ENCODE measurements around the gene POT1. TPM values are rescaled to one million over a fixed set of nuclear protein-coding genes. Genes with fewer than 3 reads are reported as not detected.
"Not testable (repeated sequence)": the region's sequence is repeated elsewhere in the genome, so short reads cannot be mapped to it uniquely, and the experiment has no call there.

POT1 gene
- total RNA-seq, 1 experiment from 2014 or later = 21.6 TPM

DNA sequence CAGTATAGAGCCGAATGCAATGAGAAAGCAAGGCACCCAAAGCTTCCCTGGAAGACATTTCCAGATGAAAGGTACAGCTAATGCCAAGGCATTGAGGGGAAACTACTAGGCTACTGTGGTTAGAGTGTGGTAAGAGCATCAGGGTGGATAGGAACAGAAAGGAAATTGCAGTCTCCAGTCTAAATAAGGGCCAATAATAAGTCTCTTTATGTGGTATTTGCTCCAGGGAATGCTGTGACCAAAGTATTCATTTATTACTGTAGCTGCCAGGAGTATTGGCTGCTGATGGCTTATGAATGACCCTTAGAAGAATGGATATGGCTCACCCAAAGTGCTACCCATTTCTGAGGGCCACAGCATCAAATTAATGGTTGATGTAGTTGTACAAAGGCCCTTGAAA, 30.1 kb upstream of the POT1 start:
- Histone ChIP-seq H3K9me3 (peaks cover 5% of the 10 kb centered on the region), H3K4me1 (no peaks in the 10 kb centered on the region), H3K4me3 (ENCODE audit: low read depth, low read length) (no peak overlapping the region), H3K27me3 (replicated peaks; ENCODE audit: control insufficient read depth, insufficient read depth, low read length) (no peaks in the 10 kb centered on the region), H3K36me3 (ENCODE audit: control insufficient read depth, insufficient read depth, low read length) (no peaks in the 10 kb centered on the region)
- intact Hi-C loops (cut with micrococcal nuclease; ENCODE audit: unreplicated experiment) = no loop called here
- CTCF ChIA-PET = no interaction called here
- no peaks in the 10 kb centered on the region for H3K4me1 Mint-ChIP-seq (ENCODE audit: low read depth, unreplicated experiment)
- no peak for DNase-seq
- no peak overlapping the region for H3K4me3 Mint-ChIP-seq (ENCODE audit: unreplicated experiment)
- H3K9me3 Mint-ChIP-seq (ENCODE audit: unreplicated experiment) = peaks cover 18% of the 10 kb centered on the region
- no TSS peak for BruUV-seq (replicated peaks)
- H3K27ac Mint-ChIP-seq (ENCODE audit: unreplicated experiment) = no peak overlapping the region
- TF ChIP-seq, protein P1, sequence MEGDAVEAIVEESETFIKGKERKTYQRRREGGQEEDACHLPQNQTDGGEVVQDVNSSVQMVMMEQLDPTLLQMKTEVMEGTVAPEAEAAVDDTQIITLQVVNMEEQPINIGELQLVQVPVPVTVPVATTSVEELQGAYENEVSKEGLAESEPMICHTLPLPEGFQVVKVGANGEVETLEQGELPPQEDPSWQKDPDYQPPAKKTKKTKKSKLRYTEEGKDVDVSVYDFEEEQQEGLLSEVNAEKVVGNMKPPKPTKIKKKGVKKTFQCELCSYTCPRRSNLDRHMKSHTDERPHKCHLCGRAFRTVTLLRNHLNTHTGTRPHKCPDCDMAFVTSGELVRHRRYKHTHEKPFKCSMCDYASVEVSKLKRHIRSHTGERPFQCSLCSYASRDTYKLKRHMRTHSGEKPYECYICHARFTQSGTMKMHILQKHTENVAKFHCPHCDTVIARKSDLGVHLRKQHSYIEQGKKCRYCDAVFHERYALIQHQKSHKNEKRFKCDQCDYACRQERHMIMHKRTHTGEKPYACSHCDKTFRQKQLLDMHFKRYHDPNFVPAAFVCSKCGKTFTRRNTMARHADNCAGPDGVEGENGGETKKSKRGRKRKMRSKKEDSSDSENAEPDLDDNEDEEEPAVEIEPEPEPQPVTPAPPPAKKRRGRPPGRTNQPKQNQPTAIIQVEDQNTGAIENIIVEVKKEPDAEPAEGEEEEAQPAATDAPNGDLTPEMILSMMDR (IDR thresholded peaks at IDR 0.05; ENCODE audit: insufficient read depth in 1 of 2, low read depth in 1 of 2, low read length in 1 of 2, severe bottlenecking in 1 of 2, unreplicated experiment in 1 of 2) = no peak
- H3K36me3 Mint-ChIP-seq (ENCODE audit: insufficient read depth, unreplicated experiment) = no peaks in the 10 kb centered on the region
- POLR2A ChIA-PET = no interaction called here
- no peaks in the 10 kb centered on the region for H3K27me3 Mint-ChIP-seq (ENCODE audit: insufficient read depth, unreplicated experiment)

DNA sequence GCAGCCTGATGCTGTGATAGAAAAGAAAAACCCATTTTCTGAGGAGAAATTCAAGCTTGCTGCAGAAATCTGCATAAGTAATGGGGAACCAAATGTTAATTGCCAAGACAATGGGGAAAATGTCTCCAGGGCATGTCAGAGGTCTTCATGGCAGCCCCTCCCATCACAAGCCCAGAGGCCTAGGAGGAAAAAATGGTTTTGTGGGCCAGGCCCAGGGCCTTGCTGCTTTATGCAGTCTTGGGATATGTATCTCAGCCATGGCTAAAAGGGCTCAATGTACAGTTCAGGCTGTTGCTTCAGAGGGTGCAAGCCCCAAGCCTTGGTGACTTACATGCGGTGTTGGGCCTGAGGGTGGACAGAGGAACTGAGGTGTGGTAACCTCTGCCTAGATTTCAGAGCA, 28.3 kb upstream of the POT1 start:
- CTCF ChIA-PET; H3K27me3 ChIP-seq (replicated peaks; ENCODE audit: control insufficient read depth, insufficient read depth, low read length); H3K36me3 Mint-ChIP-seq (ENCODE audit: insufficient read depth, unreplicated experiment); H3K4me1 ChIP-seq; BruUV-seq (replicated peaks); H3K36me3 ChIP-seq (ENCODE audit: control insufficient read depth, insufficient read depth, low read length); H3K4me3 Mint-ChIP-seq (ENCODE audit: unreplicated experiment); H3K27me3 Mint-ChIP-seq (ENCODE audit: insufficient read depth, unreplicated experiment); intact Hi-C loops (cut with micrococcal nuclease; ENCODE audit: unreplicated experiment); H3K4me3 ChIP-seq (ENCODE audit: low read depth, low read length); H3K4me1 Mint-ChIP-seq (ENCODE audit: low read depth, unreplicated experiment); DNase-seq; POLR2A ChIA-PET; H3K27ac Mint-ChIP-seq (ENCODE audit: unreplicated experiment); H3K9me3 ChIP-seq: not testable (repeated sequence)
- peaks cover 18% of the 10 kb centered on the region for H3K9me3 Mint-ChIP-seq (ENCODE audit: unreplicated experiment)

DNA sequence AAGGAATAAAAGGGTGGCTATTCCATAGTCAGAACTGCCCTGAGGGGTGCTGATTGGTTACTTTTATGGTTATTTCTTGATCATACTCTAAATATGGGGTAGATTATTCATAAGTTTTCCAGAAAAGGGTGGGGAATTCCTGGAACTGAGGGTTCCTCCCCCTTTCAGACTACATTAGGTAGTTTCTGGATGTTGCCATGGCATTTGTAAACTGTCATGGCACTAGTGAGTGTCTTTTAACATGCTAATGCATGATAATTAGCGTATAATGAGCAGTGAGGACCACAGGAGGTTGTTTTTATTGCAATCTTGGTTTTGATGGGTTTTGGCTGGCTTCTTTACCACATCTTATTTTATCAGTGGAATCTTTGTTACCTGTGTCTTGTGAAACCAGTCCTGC, 26.5 kb upstream of the POT1 start:
- Histone ChIP-seq H3K27me3 (replicated peaks; ENCODE audit: control insufficient read depth, insufficient read depth, low read length) (no peaks in the 10 kb centered on the region), H3K36me3 (ENCODE audit: control insufficient read depth, insufficient read depth, low read length) (no peaks in the 10 kb centered on the region), H3K4me3 (ENCODE audit: low read depth, low read length) (no peak overlapping the region), H3K4me1 (no peaks in the 10 kb centered on the region), H3K9me3 (peaks cover 5% of the 10 kb centered on the region)
- DNase-seq = no peak
- H3K4me1 Mint-ChIP-seq (ENCODE audit: low read depth, unreplicated experiment) = no peaks in the 10 kb centered on the region
- POLR2A ChIA-PET = no interaction called here
- no peak overlapping the region for H3K27ac Mint-ChIP-seq (ENCODE audit: unreplicated experiment)
- CTCF ChIA-PET = no interaction called here
- H3K9me3 Mint-ChIP-seq (ENCODE audit: unreplicated experiment) = peaks cover 18% of the 10 kb centered on the region
- intact Hi-C loops (cut with micrococcal nuclease; ENCODE audit: unreplicated experiment) = no loop called here
- no TSS peak for BruUV-seq (replicated peaks)
- no peaks in the 10 kb centered on the region for H3K36me3 Mint-ChIP-seq (ENCODE audit: insufficient read depth, unreplicated experiment)
- H3K4me3 Mint-ChIP-seq (ENCODE audit: unreplicated experiment) = no peak overlapping the region
- TF ChIP-seq, protein P1 (IDR thresholded peaks at IDR 0.05; ENCODE audit: insufficient read depth in 1 of 2, low read depth in 1 of 2, low read length in 1 of 2, severe bottlenecking in 1 of 2, unreplicated experiment in 1 of 2) = no peak
- H3K27me3 Mint-ChIP-seq (ENCODE audit: insufficient read depth, unreplicated experiment) = no peaks in the 10 kb centered on the region

DNA sequence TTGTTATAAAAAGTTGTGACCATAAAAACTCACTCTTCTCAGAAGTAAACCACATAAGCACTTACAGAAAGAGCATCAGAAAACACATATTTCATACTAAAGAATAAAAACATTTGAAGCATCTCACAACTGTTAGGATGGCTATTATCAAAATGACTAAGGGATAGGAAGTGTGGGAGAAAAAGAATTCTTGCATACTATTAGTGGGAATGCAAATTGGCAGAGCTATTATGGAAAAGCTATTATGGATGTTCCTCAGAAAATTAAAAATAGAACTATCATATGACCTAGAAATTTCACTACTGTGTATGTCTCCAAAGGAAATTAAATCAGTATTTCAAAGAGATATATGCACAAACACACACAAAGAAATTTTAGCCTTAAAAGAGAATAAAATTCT, 25.2 kb upstream of the POT1 start:
- ChIA-PET CTCF (no interaction called here), POLR2A (no interaction called here)
- no TSS peak for BruUV-seq (replicated peaks)

More for the DNA sequence above, 25.2 kb upstream of the POT1 start:
- no peaks in the 10 kb centered on the region for H3K27me3 Mint-ChIP-seq (ENCODE audit: insufficient read depth, unreplicated experiment)
- no peak overlapping the region for H3K27ac Mint-ChIP-seq (ENCODE audit: unreplicated experiment)
- peaks cover 5% of the 10 kb centered on the region for H3K9me3 ChIP-seq
- intact Hi-C loops (cut with micrococcal nuclease; ENCODE audit: unreplicated experiment) = no loop called here
- TF ChIP-seq, protein P1 (IDR thresholded peaks at IDR 0.05; ENCODE audit: insufficient read depth in 1 of 2, low read depth in 1 of 2, low read length in 1 of 2, severe bottlenecking in 1 of 2, unreplicated experiment in 1 of 2) = no peak
- H3K4me3 Mint-ChIP-seq (ENCODE audit: unreplicated experiment) = no peak overlapping the region
- H3K4me3 ChIP-seq (ENCODE audit: low read depth, low read length) = no peak overlapping the region
- DNase-seq = no peak
- H3K27me3 ChIP-seq (replicated peaks; ENCODE audit: control insufficient read depth, insufficient read depth, low read length) = no peaks in the 10 kb centered on the region
- H3K36me3 Mint-ChIP-seq (ENCODE audit: insufficient read depth, unreplicated experiment) = no peaks in the 10 kb centered on the region
- H3K4me1 ChIP-seq = no peaks in the 10 kb centered on the region
- H3K36me3 ChIP-seq (ENCODE audit: control insufficient read depth, insufficient read depth, low read length) = no peaks in the 10 kb centered on the region
- peaks cover 12% of the 10 kb centered on the region for H3K9me3 Mint-ChIP-seq (ENCODE audit: unreplicated experiment)
- H3K4me1 Mint-ChIP-seq (ENCODE audit: low read depth, unreplicated experiment) = no peaks in the 10 kb centered on the region

Measured in Caco-2 (cell line).